GM18505 (cell line): ENCODE data around the gene TTC7B.

ENCODE experiments used
- ATAC-seq: cut with Tn5 transposase; IDR thresholded peaks from one replicate; pipeline ENCODE4 v1.9.1; 2021; ENCODE audit not compliant: unreplicated experiment
- POLR2A ChIP-seq: IDR thresholded peaks from 4 replicates; pipeline ENCODE4 v1.6.1; 2011; ENCODE audit warnings: borderline replicate concordance; ENCODE audit not compliant: insufficient read depth, insufficient read length; ENCODE audit errors: extremely low read depth

The TTC7B gene

DNA sequence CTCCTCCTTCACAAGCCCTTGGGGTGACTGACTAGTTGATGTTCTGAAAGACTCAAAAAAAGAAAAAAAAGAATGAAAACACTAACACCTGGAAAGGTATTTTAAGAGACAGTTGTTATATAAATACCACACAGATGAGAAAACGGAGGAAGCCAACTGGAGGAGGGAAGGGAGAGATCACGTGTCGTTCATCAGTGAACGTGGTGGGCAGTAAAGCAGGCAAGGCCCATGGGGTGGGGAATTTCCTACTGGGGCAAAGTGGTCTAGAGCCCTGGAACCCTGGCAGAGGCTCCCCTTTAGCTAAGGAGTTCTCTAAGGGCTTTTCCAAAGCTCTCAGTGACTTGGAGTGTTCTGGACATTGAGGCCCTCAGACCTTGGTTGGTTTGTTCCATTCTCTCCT lies 249.7 kb downstream of the TTC7B start:
- TF ChIP-seq POLR2A, result no peak
- no peak for ATAC-seq

DNA sequence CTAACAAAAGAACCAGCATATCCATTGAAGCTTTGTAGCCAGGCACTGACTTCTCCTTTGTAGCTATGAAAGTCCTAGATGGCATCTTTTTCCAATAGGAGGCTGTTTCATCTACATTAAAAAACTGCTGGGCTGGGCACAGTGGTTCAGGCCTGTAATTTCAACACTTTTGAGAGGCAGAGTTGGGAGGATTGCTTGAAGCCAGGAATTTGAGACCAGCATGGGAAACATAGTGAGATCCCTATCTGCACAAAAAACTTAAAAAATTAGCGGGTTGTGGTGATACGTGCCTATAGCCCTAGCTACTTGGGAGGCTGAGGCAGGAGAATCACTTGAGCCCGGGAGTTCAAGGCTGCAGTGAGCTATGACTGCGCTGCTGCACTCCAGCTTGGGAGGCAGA lies 251.7 kb downstream of the TTC7B start:
- no peak for TF ChIP-seq POLR2A
- no peak for ATAC-seq

DNA sequence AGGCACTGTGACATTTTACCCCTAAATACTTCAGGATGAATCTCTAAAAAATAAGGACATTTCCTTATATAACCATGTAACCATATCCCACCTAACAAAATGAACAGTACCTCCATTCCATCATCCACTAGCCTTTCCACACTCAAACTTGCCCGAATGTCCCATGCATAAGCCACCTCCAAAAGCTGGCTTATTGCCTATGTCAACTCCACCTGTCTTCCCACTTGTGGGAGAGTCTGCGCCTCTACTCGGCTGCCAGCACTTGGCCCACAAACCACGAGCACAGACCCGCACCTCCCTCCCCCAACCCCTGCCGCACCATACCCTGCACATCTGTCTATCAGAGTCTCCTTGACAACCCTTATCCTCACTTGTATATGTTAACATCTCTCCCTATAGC lies 253.6 kb downstream of the TTC7B start:
- no peak for TF ChIP-seq POLR2A
- no peak for ATAC-seq

DNA sequence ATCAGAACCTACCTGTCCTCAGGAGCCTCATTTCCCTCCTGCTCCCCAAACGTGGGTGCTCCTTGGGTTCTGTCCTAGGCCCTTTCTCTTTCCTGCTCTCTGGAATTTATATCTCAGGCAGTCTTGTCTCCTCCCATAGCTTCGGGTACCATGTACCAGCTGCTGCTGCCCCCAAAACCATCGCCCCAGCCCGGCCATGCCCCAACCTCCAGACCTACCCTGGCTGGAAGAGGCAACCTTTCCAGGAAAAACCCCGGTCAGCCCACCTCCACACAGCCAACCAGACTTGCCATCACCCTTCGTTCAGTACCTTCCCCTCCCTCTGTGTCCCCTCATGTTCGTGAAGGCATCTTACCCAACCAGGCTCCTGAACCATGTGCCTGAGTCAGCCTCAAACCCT lies 254.3 kb downstream of the TTC7B start:
- TF ChIP-seq POLR2A, result no peak
- ATAC-seq, result no peak

DNA sequence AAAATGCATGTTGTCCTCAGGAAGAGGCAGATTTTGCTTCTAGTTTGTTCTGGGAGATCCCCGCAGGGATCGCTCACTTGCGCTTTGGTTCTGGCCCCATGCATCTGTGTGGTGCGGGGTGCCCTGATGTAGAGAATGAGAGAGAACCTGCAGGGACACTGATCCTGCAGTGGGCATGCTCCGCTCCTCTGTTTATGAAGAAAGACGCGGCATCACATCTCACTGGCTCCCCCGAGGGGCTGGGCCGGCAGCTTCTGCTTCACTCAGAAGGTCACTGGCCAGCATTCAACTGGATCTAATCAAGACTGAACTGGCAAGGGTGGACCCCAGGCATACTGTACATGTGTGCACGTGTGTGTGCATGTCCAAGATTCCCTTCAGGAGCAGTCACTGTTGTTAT lies 255.2 kb downstream of the TTC7B start:
- TF ChIP-seq POLR2A, result no peak
- ATAC-seq, result no peak

DNA sequence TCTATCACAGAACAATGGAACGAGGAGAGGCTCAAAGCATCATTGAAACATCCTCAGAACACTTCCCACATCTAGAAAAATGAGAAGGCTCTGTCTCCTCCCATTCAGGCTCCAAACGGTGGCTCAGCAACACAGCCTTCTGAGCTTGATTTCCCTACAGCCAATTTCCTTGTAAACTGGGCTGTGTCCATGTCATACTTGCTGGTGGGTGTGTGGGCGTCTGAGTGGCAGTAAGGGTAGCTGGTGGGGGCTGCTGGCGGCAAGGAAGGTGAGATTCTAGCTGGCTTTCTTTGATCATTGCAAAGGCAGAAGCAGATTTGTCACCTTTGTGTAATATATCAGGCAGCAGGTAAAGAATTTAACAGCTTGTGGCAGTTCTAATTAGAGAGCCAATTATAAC lies 255.7 kb downstream of the TTC7B start:
- TF ChIP-seq POLR2A, result no peak
- no peak for ATAC-seq

DNA sequence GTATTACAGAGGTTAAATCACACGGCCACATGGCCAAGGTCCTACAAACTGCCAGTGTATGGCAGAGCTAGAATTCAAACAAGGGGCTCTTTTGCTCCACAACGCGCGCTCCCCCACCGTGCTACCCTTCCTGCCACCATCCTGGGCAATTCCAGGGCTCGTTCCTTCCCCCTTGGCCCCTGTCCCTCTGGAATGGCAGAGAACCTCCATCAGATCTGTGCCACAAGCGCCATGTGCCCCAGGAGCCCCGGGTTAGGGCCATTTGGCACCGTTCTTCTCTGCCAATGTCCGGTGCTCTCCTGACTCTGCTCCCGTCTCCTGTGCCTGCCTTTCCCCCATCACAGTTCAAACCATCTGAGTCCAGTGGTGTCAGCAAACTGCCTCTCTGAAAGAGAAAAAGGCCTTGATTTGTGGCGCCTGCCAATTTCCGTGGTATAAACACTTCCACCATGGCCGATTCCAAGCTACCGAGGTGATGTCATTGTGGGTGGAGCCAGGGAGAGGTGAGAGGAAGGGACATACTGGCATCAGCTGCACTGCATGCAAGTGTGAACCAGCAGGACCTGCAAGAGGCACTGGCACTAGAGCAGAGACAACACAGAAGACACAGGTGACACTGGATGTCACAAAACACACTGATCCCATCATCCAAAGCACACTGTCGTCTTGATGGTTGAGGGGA lies 256.3 kb downstream of the TTC7B start:
- no peak for ATAC-seq
- no peak for TF ChIP-seq POLR2A

DNA sequence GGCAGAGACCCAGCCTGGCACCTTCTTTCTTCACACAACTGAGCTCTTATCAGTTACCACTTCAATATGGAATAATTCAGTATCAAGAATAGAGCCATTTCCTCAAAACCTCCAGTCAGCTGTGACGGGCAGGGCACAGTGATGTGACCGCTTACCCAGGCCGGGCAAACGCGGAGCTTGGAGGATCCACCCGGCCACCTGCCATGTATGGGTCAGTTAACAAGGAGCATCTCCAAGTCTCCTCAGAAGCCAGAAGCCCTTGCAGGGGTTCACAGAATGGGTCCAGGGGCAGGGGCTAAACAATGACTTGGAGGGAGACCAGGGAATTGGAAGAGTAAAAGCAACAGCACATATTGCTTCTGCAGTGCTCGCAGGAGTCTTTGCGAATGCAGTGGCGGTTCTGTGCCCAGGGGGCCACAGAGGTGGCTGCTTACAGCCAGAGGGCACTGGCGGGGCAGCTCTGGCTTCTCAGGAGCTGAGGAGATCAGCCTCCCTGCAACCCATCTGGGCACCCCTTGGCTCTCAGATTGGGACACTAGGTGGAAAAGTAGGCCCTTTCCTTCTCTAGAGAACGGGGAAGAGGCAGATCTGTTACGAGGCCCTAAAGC lies 257.1 kb downstream of the TTC7B start:
- ATAC-seq, result no peak

DNA sequence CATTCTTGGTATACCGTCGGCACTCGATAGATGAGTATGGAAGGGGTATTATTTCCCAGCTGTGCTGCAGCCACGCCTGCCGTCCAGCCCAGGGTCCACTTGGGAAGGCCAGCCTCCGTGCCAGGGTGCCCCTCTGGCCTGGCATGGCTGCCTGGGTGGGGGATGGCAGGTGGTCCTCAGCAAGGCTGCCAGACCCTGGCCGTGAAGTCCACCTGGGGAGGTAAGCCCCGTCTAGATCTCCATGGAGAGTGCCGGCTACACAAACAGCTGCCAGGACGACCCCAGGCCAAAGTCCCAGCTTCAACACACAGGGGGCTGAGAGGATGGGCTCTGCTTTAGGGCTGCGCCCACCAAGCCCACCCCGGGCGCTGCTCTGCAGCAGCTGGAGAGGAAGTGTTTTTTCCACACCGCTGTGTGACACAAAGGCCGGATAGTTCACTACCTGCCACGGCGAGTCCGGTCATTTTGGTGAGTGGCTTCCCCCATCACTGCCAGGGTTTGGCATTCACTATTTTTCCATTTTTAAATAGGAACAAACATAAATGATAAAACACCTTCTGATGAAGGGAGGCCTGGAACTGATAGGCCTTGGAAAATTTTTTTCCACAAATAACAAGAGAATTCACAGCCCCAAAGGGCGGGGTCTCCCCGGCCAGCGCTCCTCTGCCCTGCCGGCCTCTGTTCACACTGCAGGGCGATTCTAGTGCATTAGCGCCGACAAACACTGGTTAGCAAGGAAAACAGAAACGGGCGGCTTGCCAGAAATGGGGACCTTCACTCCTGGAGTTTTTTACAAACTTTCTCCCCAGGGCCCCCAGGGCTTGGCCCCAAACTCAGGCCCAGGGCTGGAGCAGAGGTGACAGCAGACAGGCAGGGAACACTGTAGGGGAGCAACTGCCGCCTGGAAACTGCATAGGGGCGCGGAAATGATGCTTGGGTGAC lies 257.9 kb downstream of the TTC7B start:
- TF ChIP-seq POLR2A, result no peak

More for the DNA sequence above, 257.1 kb downstream of the TTC7B start:
- TF ChIP-seq POLR2A, result no peak

DNA sequence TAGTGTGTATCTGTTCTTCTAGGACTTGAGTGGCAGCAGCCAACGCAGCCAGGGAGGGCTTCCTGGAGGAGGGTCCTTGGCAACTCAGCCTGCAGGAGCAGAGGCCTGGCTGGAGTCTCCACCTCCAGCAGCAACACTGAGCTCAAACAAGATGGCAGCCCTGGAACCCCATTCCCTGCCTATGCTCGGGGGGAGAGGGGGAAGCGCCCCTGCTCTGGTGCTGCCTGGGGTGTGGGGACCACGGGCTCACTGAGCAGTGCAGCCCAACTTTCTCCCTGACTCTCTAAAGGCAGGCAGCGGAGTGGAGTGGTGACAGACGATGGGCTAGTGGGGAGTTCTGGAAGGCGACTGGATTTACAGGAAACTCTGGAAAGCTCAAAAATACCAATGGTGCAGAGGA lies 258.7 kb downstream of the TTC7B start:
- TF ChIP-seq POLR2A, result no peak
- no peak for ATAC-seq

More for the DNA sequence above, 257.9 kb downstream of the TTC7B start:
- no peak for ATAC-seq

DNA sequence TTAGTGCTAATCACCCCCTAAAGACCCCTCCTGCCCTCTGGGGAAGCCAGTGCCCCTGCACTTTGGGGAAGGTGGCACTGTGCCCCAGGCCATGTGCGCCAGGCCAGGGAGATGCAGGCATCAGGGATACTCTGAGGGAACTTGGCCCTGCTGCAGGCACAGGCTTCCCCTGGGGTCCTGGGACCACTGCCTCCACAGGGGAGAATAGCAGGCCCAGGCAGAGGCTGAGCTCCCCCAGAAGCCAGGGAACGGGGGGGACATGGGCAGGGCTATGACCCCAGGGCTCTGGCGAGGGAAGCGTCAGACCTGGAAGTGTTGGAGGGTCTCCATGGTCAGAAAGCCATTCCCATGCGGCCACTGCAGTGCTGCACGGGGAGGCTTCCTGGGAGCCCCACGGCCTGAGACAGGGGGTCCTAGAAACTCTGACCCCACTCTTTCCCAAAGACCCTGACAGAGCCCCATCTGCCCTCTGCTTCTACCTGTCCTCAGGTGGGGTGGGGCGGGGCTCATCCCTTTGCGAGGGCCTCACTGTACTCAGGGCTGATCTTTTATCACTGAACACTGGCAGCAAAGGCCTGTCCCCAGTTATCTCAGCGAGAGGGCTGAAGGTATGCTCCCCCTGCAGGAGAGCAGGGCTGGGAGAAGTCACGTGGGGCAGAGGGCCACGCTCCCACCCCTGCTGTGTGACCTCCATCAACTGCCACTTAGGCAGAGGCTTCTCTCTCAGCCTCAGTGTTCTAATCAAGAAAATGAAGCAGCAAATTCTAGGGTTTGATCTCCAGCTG lies 259.4 kb downstream of the TTC7B start:
- no peak for TF ChIP-seq POLR2A
- no peak for ATAC-seq

DNA sequence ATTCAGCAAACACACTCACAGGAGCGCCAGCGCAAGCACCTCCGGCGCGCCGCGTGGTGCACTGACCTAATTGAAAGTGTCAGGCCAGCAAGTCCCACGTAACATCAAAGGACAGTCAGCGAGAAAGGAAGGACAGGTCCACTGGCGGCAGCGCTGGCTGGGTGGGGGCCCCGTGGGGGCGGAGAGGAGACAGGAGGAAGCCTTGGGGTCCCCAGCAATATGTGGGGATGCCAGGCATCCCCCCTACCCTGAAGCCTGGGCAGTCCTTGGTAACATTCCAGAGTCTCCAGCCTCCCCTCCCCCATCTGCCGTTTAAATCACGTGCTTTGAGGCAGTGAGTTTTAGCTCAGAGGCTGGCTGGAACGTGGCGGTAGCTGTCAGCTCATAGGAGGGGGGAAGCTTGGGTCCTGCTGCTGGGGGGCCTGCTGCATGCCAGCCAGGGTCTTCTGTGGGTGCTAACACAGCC lies 260.2 kb downstream of the TTC7B start:
- ATAC-seq, result no peak
- TF ChIP-seq POLR2A, result no peak
